ENCODE measurements around the gene ALG14.
"Not testable (repeated sequence)": the region's sequence is repeated elsewhere in the genome, so short reads cannot be mapped to it uniquely, and the experiment has no call there.

Gene ALG14, protein sequence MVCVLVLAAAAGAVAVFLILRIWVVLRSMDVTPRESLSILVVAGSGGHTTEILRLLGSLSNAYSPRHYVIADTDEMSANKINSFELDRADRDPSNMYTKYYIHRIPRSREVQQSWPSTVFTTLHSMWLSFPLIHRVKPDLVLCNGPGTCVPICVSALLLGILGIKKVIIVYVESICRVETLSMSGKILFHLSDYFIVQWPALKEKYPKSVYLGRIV

DNA sequence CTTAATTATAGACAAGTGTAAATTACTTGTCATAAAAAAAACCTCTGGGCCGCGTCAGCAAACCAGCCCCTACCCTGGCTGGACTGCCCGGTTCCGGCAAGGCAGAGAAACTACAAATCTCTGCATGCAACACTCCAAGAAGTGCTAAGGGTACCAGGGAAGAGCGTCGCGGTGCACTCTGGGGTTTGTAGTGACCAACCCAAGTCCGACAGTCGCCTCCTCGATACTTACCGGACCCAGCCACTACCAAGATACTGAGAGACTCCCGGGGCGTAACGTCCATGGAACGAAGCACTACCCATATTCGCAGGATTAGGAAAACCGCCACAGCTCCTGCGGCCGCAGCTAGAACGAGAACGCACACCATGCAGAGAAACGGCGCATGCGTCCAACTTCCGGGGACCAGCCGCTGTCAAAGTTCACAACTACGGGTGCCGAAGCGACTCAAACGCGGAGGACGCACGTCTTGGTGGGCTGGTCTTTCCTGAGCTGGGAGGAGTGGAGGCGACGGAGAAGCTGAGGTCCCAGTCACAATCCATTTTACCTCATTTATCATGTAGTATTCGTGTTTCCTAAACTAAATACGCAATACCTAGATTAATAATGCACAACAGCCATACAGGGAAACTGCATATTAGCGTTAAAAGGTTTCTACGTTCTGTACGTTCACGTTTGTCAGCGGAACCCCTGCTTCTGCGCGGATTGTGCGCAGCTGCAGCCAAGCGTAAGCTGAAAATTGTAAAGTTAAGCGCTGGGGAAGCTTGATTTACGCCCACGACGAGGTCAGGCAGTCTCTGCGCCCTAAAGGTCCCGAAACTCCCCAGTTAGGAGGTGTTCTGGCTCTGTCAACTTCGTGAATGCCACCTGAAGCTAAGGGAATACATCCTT is at the start of gene ALG14:
TSS of gene ALG14 (minus strand) at position 420 of the 888 bp plus-strand sequence. CDS start at position 367, 53 bp downstream.
- peak; percentile 94 for DNase-seq (ENCODE audit: low spot score)

DNA sequence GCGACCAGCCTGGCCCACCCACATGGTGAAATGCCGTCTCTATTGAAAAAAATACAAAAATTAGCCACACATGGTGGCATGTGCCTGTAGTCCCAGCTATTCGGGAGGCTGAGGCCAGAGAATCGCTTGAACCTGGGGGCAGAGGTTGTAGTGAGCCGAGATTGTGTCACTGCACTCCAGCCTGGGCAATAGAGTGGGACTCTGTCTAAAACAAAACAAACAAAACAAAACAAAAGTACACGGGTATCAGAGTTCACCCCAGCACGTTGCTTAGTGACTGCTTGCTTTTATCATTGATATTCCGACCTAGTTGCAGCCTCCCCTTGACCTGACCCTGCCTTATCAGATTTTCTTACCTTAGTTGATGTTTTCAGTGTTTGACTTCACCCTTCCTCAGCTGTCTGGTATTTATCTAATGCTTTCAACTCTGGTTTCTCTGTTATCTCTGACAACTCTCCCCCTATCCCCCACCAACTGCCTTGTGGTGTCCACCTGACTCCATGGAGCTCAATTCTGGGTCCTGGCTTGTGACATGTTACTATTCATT is 49.5 kb upstream of the ALG14 start:
- DNase-seq (ENCODE audit: low spot score), result no peak

DNA sequence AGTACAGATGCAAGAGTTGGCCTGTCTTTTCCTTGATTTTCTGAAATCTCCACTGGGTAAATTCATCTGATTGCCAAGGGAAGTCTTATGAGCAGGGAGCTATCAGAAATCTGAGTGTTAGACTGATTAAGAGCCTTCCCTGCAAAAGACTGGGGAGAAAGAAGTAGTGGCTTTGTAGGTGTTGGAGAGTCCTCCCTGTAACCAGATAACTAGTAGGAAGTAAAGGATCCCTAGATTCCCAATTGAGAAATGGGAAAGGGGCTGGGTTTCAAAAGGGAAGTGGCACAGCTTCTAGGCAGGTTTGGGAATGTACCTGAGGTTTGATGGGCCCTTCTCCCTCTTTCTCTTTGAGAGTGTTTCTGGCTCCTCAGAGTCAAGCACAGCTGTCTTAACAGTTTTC is 46.5 kb upstream of the ALG14 start:
- DNase-seq (ENCODE audit: low spot score), result peak; percentile 61

DNA sequence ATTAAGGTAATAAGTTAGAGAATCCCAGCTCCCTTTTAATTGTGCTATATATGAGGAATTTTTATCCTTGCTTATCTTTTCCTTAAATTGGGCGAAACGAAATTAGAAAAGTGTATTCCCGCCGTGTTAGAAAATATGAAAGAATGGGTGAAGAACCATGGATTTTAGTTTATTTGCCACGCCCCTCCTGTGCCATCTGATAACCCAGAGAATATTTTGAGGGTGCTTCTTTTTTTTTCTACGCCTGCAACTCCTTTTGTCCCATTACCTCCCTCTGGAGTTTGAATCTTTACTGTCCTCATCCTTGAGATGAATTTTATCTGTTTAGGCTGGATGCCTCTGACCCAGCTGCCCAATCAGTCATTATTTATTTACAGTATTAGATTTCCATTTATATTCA is 46.0 kb upstream of the ALG14 start:
- DNase-seq (ENCODE audit: low spot score), result peak; percentile 64

DNA sequence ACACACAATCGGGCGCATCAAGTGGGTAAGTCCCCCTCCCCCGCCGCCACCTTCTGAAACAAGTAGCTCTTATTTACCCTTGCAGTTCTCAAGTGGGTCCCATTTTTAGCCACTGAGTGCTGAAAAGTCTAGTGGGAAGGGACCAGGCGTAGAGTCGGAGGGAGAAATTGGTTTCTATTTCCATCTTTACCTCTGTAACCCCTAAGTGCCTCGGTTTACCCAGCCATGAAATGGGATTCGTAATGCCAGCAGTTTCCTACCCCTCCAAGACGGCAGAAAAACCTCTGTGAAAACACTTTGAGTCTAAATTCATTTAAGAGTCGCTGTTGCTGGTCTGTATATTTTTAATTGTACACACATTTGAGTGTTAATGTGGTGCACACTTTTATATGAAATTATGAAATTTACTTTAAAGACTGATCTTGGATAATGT is 45.3 kb upstream of the ALG14 start:
- DNase-seq (ENCODE audit: low spot score), result peak; percentile 58

DNA sequence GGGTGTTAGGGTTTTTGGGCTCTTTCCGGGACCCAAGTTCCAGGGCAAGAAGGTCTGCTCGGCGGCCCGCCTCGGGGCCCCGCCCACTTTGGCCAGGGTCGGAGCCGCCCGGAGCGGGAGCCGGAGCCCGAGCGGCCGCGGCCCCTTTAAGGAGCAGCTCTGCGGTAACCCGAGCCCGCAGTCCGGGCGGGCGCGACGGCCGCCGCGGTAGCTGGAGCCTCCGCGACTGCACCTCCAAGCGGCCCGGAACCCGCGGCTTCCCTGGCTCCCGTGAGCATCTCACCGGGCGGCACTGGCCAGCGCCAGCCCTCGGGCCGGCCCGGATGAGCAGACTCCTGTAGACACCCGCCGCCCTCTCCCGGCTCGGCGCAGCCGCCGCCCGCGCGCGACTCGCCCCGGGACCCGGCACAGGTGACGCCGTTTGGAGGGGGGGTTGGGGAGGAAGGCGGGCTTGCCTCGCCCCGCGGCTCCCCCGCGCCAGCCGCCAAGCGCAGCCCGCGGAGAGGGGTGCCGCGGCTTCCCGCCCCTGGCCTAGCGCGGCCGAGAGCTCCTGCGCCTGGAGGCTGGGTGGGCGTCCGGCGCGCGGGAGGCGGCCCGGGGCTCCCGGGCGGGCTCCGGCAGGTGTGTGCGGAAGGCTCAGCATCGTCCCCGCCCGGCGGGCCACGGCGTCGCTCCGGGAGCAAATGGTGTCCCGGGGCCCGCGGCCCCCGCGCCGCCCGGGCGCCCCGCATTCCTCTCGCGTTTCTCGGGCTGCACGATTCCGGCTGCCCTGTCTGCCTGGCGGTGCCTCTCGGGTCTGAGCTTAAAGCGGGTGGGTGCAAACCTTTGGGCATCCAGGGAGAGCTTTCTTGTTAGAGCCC is 44.7 kb upstream of the ALG14 start, which contains the start of gene TLCD4:
TSS of gene TLCD4 (plus strand) at position 149 of the 860 bp plus-strand sequence. CDS start 26,547 bp downstream, outside the sequence.
- DNase-seq (ENCODE audit: low spot score), result peak; percentile 73

DNA sequence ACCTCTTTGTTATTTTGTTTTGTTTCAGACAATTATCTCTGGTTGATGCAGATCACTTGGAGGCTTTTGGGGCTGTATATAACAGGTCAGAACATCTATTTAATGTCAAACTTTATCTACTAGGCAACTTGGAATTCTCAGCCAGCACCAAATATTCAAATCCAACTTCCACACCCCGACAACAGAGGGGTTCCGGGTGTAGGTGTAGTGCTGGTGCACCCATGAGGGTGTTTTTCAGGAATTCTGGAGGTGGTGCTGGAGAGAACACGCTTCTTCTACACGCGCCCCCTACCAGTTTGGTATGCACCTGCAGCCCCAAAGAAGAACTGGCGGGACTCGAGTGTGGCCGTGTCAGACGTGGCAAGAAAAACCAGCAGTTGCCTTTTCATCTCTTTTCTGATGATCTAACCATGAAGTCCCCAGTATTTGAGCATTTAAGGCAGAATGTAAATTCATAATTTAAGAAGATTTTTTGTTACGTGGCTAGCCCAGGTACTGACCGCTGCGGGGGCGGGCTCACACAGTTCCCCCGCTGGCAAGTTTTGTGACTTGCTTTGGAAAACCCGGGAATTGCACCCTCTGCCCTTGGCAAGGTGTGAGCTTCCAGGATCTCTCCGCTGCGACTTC is 43.9 kb upstream of the ALG14 start:
- DNase-seq (ENCODE audit: low spot score), result peak; percentile 88

DNA sequence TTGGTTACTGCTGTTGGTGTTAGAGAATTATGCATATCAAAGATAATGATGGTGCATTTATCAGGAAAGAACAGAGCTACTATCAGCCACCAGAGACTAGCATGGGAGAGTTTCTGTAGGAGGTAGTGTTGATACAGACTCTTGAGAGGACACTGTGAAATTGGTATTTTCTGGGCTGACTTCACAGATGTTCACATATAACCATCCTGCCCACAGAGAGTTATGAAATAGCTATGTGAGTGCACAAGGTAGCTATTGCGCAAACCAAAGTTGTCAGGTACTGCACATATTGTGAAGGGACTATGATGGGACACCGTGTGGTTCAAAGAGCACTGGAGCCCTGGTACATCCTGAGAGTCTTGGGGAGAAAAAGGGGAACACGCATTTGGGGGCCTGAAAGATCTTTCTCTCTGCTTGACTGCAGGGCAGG is 43.0 kb upstream of the ALG14 start:
- peak; percentile 67 for DNase-seq (ENCODE audit: low spot score)

DNA sequence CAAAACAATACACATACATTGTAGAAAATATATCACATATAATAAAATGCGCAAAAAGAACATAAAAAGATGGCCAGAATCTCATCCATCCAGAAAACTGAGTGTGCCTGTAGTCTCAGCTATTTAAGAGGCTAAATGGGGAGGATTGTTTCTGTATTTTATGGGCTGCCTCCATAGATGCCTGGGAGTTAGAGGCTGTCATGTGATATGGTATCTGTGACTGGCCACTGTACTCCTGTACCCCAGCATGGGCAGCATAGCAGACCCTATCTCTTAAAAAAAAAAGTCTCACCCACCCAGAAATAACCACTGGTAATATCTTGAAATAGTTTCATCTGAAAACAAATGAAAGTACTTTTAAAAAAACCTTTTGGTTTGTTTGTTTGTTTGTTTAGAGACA is 40.9 kb upstream of the ALG14 start:
- DNase-seq (ENCODE audit: low spot score), result peak; percentile 20

DNA sequence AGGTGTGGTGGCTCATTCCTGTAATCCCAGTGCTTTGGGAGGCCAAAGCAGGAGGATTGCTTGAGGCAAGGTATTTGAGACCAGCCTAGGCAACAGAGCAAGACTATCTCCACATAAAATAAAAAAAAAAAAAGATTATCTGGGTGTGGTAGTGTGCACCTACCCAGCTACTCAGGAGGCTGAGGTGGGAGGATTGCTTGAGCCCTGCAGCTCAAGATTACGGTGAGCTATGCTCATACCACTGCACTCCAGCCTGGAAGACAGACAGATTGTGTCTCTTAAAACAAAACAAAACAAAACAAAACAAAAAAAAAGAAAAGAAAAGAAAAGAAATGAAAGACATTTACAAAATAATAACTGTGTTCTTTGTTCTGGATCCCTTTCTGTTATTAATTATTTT is 38.3 kb upstream of the ALG14 start:
- DNase-seq (ENCODE audit: low spot score), result peak; percentile 36

DNA sequence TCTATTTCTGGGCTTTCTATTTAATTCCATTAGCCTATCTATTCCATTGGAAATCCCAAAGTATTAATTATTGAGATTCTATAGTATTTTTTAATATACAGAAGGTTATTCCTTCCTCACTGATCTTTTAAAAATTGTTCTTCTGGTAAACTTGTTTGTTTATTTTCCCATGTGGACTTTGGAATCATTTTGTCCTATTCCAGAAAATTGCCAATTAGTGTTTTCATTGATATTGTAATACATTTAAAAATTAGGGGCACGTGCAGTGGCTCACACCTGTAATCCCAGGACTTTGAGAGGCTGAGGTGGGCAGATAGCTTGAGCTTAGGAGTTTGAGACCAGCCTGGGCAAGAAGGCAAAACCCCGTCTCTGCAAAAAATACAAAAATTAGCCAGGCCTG is 36.0 kb upstream of the ALG14 start:
- no peak for DNase-seq (ENCODE audit: low spot score)

DNA sequence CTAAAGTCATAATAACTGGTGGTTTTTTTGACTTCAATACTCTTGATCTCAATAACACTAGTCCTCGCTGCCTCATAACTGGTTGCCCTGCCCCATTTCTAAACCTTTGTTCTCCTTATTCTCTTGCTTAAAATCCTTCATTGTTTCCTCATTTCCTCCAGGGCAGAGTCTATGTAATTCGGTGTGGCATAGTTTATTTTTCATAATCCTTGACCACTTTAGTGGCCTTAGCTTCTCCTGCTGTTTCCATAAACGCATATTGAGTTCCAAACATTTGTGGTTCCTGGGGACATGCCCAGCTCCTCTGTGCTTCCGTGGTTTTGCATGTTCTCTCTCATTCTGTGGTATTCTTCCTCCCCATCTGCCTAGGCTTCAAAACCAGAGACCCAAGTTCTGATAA is 25.4 kb upstream of the ALG14 start:
- no peak for DNase-seq (ENCODE audit: low spot score)

DNA sequence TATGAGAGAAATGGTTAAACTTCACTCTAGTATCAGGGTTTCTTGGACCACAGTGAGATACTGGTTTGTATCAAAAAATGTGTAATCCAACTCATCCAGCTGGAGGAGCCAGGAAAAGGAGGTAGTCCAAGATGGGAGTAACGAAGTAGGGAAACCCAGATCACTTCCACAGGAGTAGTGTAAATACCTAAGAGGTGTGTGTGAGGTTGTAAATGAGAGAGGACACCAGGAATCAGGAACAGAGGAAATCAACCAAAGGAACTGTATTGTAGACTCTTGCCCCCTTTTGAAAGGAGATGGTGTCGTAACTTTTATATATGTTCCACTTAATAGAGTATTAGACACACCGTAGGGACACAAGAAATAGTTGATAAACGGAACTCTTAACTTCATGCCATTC is 24.7 kb upstream of the ALG14 start:
- DNase-seq (ENCODE audit: low spot score), result no peak

DNA sequence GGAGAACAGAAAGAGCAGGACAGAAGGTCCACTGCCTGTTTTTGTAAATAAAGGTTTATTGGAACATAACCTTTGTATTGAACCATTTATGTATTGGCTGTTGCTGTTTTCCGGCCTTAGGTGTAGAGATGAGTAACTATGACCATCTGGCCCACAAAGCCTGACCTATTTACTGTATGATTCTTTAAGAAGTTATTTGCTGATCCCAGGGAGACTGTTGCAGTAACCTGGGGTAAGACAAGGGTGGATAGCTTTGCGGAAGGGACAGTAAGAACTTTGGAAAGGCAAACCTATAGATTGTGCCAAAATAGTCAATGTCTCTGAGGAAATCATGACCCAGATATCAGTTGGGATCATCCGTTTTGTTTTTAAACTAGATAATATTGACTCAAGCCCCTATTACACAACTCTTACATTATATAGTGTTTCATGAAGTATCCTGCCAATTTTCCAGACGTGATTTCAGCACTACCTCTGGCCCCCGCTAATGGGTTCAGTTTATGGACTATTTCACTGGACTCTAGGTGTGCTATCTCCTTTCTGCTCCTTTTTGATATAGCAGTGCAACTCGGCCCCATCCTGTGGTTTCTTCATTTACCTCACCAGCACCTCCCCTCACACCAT is 23.6 kb upstream of the ALG14 start:
- DNase-seq (ENCODE audit: low spot score), result no peak

DNA sequence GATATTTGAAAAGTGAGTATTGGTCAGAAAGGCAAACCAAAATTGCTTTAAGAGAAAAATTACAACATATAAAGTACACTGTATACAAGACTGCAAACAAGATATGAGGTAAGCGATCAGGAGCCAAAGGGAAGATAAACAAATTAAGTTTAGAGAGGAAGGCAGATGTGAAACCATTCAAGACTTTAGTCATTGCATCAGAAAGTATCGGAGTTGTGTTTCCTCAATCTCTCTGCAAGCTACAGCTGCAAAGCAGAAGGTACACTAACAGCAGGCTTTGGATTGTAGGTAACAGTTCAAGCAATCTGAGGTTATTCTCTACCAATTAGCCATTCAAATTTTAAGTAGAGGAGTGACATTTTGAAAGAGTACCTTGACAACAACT is 23.1 kb upstream of the ALG14 start:
- DNase-seq (ENCODE audit: low spot score), result no peak

DNA sequence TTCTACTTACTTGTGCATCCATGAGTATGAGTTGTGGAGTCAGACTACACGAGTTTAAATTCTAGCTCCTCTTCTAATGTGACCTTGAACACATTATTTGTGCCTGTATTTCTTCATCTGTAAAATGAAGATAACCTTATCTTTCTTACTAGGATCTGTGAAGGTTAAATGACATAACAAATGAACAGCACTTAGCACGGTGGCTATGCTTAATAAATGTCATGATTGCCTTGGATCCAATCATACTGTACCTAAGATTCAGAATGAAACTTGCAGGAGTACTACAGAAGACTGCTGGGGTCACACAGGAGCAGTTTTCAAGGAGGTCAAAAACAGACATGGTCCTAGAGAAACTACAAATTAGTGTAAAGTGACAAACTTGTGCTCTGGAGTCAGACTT is 22.2 kb upstream of the ALG14 start:
- DNase-seq (ENCODE audit: low spot score), result peak; percentile 33

DNA sequence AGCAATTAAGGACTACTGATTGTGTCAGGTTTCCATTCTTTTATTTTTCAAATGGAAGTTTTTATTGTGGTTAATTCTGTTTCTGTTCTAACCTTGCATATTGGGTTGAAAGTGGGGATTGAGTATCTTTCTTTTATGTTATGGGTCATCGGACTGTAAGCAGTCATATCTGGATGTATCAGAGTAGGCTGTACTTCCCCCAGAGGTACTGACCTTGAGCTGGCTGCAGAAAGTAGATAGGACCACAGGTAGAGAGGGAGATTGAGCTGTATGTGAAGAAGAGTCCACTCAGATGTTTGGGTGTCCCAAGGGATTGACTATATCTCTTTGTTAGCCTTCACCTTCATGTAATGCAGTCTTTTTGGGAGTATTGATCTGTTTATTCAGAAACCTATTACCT is 20.5 kb upstream of the ALG14 start:
- DNase-seq (ENCODE audit: low spot score), result peak; percentile 19

DNA sequence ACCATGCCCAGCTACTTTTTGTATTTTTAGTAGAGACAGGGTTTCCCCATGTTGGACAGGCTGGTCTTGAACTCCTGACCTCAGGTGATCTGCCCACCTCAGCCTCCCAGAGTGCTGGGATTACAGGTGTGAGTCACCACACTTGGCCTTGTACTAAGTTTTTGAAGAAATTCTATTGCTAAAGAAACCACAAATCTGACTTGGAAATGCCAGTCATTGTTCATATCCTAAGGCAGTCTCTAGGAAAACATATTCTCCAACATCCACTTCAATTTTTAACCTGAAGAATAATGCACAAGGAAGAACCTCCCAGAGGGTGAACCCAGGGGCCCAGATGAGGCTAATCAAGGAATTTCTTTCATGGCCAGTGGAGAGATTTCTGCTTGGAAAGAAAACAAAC is 20.1 kb upstream of the ALG14 start:
- DNase-seq (ENCODE audit: low spot score), result not testable (repeated sequence)

DNA sequence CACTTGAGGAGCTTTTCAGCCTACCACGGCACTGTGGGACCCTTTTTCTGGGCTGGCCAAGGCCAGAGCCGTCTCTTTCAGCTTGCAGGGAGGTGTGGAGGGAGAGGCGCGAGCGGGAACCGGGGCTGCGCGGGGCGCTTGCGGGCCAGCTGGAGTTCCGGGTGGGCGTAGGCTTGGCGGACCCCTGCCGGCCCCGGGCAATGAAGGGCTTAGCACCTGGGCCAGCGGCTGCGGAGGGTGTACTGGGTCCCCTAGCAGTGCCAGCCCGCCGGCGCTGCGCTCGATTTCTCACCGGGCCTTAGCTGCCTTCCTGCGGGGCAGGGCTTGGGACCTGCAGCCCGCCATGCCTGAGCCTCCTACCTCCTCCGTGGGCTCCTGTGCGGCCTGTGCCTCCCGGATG is 18.5 kb upstream of the ALG14 start:
- DNase-seq (ENCODE audit: low spot score), result not testable (repeated sequence)

DNA sequence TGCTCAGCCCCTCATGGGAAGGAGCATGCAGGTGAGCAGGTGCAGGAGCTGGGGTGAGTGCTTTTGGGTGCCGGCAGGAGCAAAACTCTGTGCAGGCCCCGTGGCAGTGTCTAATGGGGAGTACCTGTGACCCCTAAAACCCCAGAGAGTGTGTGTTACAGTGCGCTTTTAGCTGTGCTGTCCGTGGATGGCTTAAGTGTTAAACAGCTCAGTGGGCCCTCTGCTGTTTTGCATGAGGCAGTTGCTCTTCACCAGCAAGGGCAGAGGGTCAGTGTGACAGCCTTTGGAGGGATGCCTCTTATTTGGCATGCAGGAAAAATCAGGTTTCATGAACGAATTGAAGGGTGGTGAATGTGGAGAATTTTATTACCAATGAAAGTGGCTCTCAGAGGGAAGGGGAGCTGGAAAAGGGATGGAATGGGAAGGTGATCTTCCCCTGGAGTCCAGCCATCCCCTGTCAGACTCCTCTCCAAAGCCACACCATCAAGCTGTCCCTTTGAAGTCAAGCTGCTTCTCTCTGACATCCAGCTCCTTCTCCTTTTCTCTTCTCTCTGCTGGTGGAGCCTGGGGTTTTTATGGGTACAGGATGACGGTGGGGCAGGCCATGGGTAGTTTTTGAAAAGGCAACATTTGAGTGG is 17.0 kb upstream of the ALG14 start:
- peak; percentile 71 for DNase-seq (ENCODE audit: low spot score)

DNA sequence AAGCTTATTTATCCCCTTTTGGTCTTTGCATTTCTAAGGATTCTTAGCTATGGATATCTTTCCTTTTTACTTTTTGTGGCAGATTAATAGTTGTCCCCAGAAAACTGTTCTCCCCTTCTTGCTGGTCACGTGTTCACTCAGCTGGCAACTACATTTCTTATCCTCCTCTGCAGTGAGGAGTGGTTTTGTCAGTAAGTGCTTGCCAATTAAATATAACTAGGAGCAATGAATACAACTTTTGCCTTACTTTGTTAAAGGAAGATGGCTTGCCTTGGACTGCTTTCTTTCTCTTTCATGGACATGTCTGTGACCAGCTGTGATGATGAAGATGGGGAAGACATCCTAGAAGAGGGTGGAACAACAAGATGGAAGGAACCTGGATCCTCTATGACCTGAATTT is 15.6 kb upstream of the ALG14 start:
- peak; percentile 82 for DNase-seq (ENCODE audit: low spot score)

All from hematopoietic multipotent progenitor cell treated with erythropoietin and hydrocortisone succinate and interleukin-3 and kit ligand, for 17 days (in vitro differentiated cells).